ENCODE results near the gene ERBB4. TPM values are rescaled to one million over a fixed set of nuclear protein-coding genes. Genes with fewer than 3 reads are reported as not detected.

Gene ERBB4
- polyA plus RNA-seq, 2 of the 4 experiments (the other 2 are of a cell fraction) = not detected

DNA sequence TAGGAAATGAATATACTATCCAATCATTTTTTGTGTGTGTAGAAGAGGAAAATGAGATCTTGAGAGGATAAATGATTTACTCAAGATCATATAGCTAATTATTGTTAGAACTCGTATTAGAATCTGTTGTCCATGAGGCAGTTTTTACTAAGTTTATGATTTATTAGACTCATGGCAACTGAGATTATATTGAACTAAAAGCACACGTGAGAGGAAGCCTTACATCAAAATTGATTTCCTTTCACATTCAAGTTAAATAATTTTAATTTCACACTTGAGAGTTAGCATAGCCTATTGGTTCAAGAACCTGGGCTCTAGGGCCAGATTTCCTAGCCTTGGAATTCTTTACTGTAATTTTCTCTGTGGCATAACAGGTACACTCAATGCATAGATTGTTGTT lies 552.3 kb downstream of the ERBB4 start:
- no peak for FAIRE-seq
- H3K4me1 ChIP-seq = no peaks in the 10 kb centered on the region
- H3K9me3 ChIP-seq = no peaks in the 10 kb centered on the region
- H3K4me3 ChIP-seq = no peak overlapping the region
- no peak overlapping the region for H3K4me2 ChIP-seq
- 30% methylated on average over 2 of the region's 2 CpGs for WGBS (ENCODE audit: missing lambda C conversion rate)
- H3K27ac ChIP-seq = no peak overlapping the region
- no peak for DNase-seq (ENCODE audit: low read depth in 1 of 2, low spot score in 1 of 2)
- ChIA-PET POLR2A (no interaction called here), CTCF (no interaction called here)
- TF ChIP-seq ZFP36 (IDR thresholded peaks at IDR 0.05; ENCODE audit: borderline replicate concordance, partially characterized antibody) (no peak), EHF (CRISPR knock-in tag; IDR thresholded peaks at IDR 0.05) (no peak), BHLHE40 (IDR thresholded peaks at IDR 0.05; ENCODE audit: low read depth, low read length) (no peak), TP53 (CRISPR knock-in tag; IDR thresholded peaks at IDR 0.05) (no peak), CHD4 (IDR thresholded peaks at IDR 0.05; ENCODE audit: borderline replicate concordance) (no peak)
- TF ChIP-seq, protein P1, sequence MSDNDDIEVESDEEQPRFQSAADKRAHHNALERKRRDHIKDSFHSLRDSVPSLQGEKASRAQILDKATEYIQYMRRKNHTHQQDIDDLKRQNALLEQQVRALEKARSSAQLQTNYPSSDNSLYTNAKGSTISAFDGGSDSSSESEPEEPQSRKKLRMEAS (IDR thresholded peaks at IDR 0.05) = no peak
- ATAC-seq = no peak

DNA sequence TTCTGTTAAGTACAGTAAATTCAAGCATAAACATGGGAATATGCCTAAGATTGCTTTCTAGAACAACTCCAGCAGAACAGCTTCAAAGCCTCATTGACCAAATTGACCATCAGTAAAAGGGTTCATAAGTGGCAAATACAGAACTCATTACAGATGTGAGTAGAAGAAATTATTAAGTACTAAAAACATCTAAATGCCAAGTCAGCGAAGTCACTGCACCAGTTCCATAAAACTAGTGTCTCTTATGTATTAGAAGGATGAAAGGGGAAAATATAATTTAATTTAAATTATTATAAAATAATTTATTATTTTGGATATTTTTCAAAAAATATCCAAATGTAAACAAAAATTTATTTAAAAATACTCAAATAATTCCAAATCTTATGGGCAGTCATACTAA lies 553.2 kb downstream of the ERBB4 start:
- TF ChIP-seq ESRRA (IDR thresholded peaks at IDR 0.05; ENCODE audit: borderline replicate concordance, low read length) (no peak), NPAS2 (CRISPR knock-in tag; IDR thresholded peaks at IDR 0.05; ENCODE audit: borderline replicate concordance) (no peak)
- Histone ChIP-seq H3K9me3 (no peaks in the 10 kb centered on the region), H3K4me1 (no peaks in the 10 kb centered on the region), H3K27ac (no peak overlapping the region), H3K4me3 (no peak overlapping the region), H3K4me2 (no peak overlapping the region)
- DNase-seq (ENCODE audit: low read depth in 1 of 2, low spot score in 1 of 2) (no peak), ATAC-seq (no peak), FAIRE-seq (no peak)
- 15% methylated on average over 1 of the region's 1 CpG for WGBS (ENCODE audit: missing lambda C conversion rate)
- ChIA-PET POLR2A (no interaction called here), CTCF (no interaction called here)

DNA sequence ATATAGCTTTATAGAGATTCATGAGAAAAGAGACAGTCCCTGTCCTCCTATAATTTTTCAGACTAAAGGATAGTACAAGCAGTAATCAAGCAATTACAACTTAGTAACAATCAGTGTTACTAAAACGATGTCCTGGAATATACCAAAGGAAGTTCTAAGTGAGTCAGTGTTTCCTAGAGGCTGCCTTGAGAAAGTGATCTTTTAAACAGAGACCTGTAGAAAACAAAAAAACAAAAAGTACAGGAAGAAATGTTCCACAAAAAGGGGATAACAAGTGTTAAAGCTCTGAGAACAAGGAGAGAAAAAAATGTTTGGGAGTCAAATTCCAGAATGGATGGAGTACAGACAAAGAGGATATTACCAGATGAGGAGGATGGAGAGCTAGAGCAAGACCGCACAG lies 556.4 kb downstream of the ERBB4 start:
- no peaks in the 10 kb centered on the region for H3K4me1 ChIP-seq
- no peaks in the 10 kb centered on the region for H3K9me3 ChIP-seq
- WGBS (ENCODE audit: missing lambda C conversion rate) = 43% methylated on average over 2 of the region's 2 CpGs
- H3K27ac ChIP-seq = no peak overlapping the region
- TF ChIP-seq, protein P2, sequence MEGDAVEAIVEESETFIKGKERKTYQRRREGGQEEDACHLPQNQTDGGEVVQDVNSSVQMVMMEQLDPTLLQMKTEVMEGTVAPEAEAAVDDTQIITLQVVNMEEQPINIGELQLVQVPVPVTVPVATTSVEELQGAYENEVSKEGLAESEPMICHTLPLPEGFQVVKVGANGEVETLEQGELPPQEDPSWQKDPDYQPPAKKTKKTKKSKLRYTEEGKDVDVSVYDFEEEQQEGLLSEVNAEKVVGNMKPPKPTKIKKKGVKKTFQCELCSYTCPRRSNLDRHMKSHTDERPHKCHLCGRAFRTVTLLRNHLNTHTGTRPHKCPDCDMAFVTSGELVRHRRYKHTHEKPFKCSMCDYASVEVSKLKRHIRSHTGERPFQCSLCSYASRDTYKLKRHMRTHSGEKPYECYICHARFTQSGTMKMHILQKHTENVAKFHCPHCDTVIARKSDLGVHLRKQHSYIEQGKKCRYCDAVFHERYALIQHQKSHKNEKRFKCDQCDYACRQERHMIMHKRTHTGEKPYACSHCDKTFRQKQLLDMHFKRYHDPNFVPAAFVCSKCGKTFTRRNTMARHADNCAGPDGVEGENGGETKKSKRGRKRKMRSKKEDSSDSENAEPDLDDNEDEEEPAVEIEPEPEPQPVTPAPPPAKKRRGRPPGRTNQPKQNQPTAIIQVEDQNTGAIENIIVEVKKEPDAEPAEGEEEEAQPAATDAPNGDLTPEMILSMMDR (IDR thresholded peaks at IDR 0.05) = no peak
- TF ChIP-seq, protein P3, sequence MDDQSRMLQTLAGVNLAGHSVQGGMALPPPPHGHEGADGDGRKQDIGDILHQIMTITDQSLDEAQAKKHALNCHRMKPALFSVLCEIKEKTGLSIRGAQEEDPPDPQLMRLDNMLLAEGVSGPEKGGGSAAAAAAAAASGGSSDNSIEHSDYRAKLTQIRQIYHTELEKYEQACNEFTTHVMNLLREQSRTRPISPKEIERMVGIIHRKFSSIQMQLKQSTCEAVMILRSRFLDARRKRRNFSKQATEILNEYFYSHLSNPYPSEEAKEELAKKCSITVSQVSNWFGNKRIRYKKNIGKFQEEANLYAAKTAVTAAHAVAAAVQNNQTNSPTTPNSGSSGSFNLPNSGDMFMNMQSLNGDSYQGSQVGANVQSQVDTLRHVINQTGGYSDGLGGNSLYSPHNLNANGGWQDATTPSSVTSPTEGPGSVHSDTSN (IDR thresholded peaks at IDR 0.05) = no peak
- TF ChIP-seq CHD2 (IDR thresholded peaks at IDR 0.05; ENCODE audit: low read length, partially characterized antibody) (no peak), EHF (CRISPR knock-in tag; IDR thresholded peaks at IDR 0.05) (no peak)
- FAIRE-seq (no peak), ATAC-seq (no peak), DNase-seq (ENCODE audit: low read depth in 1 of 2, low spot score in 1 of 2) (no peak)
- H3K4me2 ChIP-seq = no peak overlapping the region
- H3K4me3 ChIP-seq = no peak overlapping the region
- POLR2A ChIA-PET = no interaction called here
- CTCF ChIA-PET = no interaction called here

DNA sequence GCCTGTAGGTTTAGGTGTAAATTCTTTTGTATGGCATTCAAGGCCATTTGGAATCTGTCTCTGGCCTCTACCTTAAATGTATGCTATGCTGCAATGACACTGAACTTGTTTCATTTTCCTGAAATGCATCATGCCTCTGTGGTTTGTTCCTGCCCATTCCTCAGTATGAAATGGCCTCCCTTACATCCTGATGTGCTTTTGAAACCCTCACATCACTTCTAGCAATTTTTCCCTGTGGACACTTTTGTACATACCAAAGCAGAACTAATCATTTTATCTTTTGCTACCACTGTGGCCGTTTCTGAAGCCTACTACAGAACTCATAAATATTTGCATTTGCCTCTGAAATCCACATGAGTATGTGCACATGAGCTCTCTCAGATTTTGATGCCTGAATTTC lies 557.2 kb downstream of the ERBB4 start:
- Histone ChIP-seq H3K9me3 (no peaks in the 10 kb centered on the region), H3K27ac (no peak overlapping the region), H3K4me3 (no peak overlapping the region), H3K4me2 (no peak overlapping the region), H3K4me1 (no peaks in the 10 kb centered on the region)
- ChIA-PET CTCF (no interaction called here), POLR2A (no interaction called here)
- TF ChIP-seq CHD2 (IDR thresholded peaks at IDR 0.05; ENCODE audit: low read length, partially characterized antibody) = no peak
- no peak for ATAC-seq
- no peak for DNase-seq (ENCODE audit: low read depth in 1 of 2, low spot score in 1 of 2)
- FAIRE-seq = no peak
- WGBS (ENCODE audit: missing lambda C conversion rate) = 0% methylated on average over 1 of the region's 1 CpG

DNA sequence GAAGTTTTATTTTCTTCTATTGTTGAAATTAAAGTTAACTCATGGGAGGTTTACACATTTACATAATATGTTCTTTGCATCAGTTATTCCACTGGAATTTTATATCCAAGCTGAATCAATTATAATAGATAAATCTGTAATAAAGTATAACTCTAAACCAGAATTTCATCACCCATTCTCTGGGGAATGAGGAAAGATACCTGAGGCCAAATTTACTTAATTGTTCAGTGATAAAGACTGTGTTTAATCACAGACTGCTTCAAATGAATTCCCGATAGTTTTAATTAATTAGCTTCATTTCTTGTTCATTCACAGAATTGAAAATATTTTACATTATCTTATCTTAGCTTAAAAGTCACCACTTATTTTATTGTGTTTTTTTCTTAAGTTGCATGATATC lies 562.5 kb downstream of the ERBB4 start:
- ChIA-PET CTCF (no interaction called here), POLR2A (no interaction called here)
- WGBS (ENCODE audit: missing lambda C conversion rate) = 61% methylated on average over 1 of the region's 1 CpG
- Histone ChIP-seq H3K4me2 (no peak overlapping the region), H3K9me3 (no peaks in the 10 kb centered on the region), H3K27ac (no peak overlapping the region), H3K4me3 (no peak overlapping the region), H3K4me1 (no peaks in the 10 kb centered on the region)
- DNase-seq (ENCODE audit: low read depth in 1 of 2, low spot score in 1 of 2) (no peak), ATAC-seq (no peak), FAIRE-seq (no peak)
- TF ChIP-seq CEBPB (IDR thresholded peaks at IDR 0.05) (no peak), EHMT2 (IDR thresholded peaks at IDR 0.05; ENCODE audit: low read depth) (no peak), NPAS2 (CRISPR knock-in tag; IDR thresholded peaks at IDR 0.05; ENCODE audit: borderline replicate concordance) (no peak), NR3C1 (IDR thresholded peaks at IDR 0.05) (no peak), MYC (IDR thresholded peaks at IDR 0.05; ENCODE audit: borderline replicate concordance, low read length) (no peak), CBX8 (IDR thresholded peaks at IDR 0.05) (no peak), MAFK (IDR thresholded peaks at IDR 0.05; ENCODE audit: partially characterized antibody) (no peak), RNF2 (IDR thresholded peaks at IDR 0.05; ENCODE audit: borderline replicate concordance, low read depth) (no peak), RARB (CRISPR knock-in tag; IDR thresholded peaks at IDR 0.05) (no peak)
- TF ChIP-seq, protein P4, sequence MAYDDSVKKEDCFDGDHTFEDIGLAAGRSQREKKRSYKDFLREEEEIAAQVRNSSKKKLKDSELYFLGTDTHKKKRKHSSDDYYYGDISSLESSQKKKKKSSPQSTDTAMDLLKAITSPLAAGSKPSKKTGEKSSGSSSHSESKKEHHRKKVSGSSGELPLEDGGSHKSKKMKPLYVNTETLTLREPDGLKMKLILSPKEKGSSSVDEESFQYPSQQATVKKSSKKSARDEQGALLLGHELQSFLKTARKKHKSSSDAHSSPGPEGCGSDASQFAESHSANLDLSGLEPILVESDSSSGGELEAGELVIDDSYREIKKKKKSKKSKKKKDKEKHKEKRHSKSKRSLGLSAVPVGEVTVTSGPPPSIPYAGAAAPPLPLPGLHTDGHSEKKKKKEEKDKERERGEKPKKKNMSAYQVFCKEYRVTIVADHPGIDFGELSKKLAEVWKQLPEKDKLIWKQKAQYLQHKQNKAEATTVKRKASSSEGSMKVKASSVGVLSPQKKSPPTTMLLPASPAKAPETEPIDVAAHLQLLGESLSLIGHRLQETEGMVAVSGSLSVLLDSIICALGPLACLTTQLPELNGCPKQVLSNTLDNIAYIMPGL (CRISPR knock-in tag; IDR thresholded peaks at IDR 0.05; ENCODE audit: borderline replicate concordance) = no peak
